ENCODE results near the gene GLYR1. TPM values are rescaled to one million over a fixed set of nuclear protein-coding genes. Genes with fewer than 3 reads are reported as not detected.

The GLYR1 gene
- total RNA-seq, 4 donors from 2014 or later = 44.4 to 56.0 (median 52.0) TPM

GRCh38 chr16:4811242-4811641 lies 35.8 kb downstream of the GLYR1 start:
- TF ChIP-seq CTCF (IDR thresholded peaks at IDR 0.05) = no peak
- DNase-seq (ENCODE audit: low spot score) = no peak
- no peak for ATAC-seq (ENCODE audit: low FRiP score)

GRCh38 chr16:4806280-4806679 lies 40.8 kb downstream of the GLYR1 start:
- no peak for DNase-seq (ENCODE audit: low spot score)
- no peak for ATAC-seq (ENCODE audit: low FRiP score)
- TF ChIP-seq CTCF (IDR thresholded peaks at IDR 0.05) = no peak

- TF ChIP-seq CTCF (IDR thresholded peaks at IDR 0.05) = no peak
- ATAC-seq (ENCODE audit: low FRiP score) (no peak), DNase-seq (ENCODE audit: low spot score) (no peak)
Observed at GRCh38 chr16:4805231-4805630, 41.9 kb downstream of the GLYR1 start.

GRCh38 chr16:4803898-4804762 lies 43.0 kb downstream of the GLYR1 start:
- no peak for ATAC-seq (ENCODE audit: low FRiP score)
- no peak for DNase-seq (ENCODE audit: low spot score)
- TF ChIP-seq CTCF (IDR thresholded peaks at IDR 0.05) = no peak

GRCh38 chr16:4803401-4803844 lies 43.7 kb downstream of the GLYR1 start:
- ATAC-seq (ENCODE audit: low FRiP score) = no peak
- no peak for TF ChIP-seq CTCF (IDR thresholded peaks at IDR 0.05)
- no peak for DNase-seq (ENCODE audit: low spot score)

GRCh38 chr16:4802659-4803287 lies 44.3 kb downstream of the GLYR1 start:
- no peak for TF ChIP-seq CTCF (IDR thresholded peaks at IDR 0.05)
- peak; percentile 97 for ATAC-seq (ENCODE audit: low FRiP score)
- peak; percentile 75 for DNase-seq (ENCODE audit: low spot score)
